MCF 10A (cell line): ENCODE results near the gene ZNF750. TPM values are rescaled to one million over a fixed set of nuclear protein-coding genes. Genes with fewer than 3 reads are reported as not detected.

Experiments
- BruUV-seq: library from RNA; stranded (reverse); fragments of 400-500 nt; replicated peaks from 2 replicates; lab custom pipeline; 2021; lab: Mats Ljungman, UMichigan
- CTCF ChIA-PET: fragments of 300-600 bp; sonication (Branson Sonifier 250); formaldehyde crosslinking; extraction: SDS; loops from one replicate; lab custom pipeline; 2021; ENCODE audit warnings: antibody characterized with exemption, inconsistent platforms; lab: Yijun Ruan, JAX
- POLR2A ChIA-PET: fragments of 300-600, 350-650 bp; sonication (Branson Sonifier 250); formaldehyde crosslinking; extraction: SDS; loops from one replicate; lab custom pipeline; 2020; ENCODE audit warnings: antibody characterized with exemption, inconsistent platforms; lab: Yijun Ruan, JAX
- DNase-seq: peaks from one replicate; pipeline ENCODE4 v3.0.0-alpha.2; 2018; ENCODE audit not compliant: unreplicated experiment
- H3K27ac Mint-ChIP-seq: one replicate; pipeline ENCODE4 v1.8.0; 2022; ENCODE audit warnings: mild to moderate bottlenecking, low read depth, mixed read lengths; ENCODE audit not compliant: unreplicated experiment
- H3K27me3 Mint-ChIP-seq: one replicate; pipeline ENCODE4 v1.8.0; 2022; ENCODE audit warnings: mixed read lengths; ENCODE audit not compliant: insufficient read depth, unreplicated experiment
- H3K36me3 Mint-ChIP-seq: one replicate; pipeline ENCODE4 v1.8.0; 2022; ENCODE audit warnings: mild to moderate bottlenecking, moderate library complexity, mixed read lengths; ENCODE audit not compliant: insufficient read depth, unreplicated experiment
- H3K4me1 Mint-ChIP-seq: one replicate; pipeline ENCODE4 v1.8.0; 2022; ENCODE audit warnings: mixed read lengths; ENCODE audit not compliant: insufficient read depth, unreplicated experiment
- H3K4me3 Mint-ChIP-seq: one replicate; pipeline ENCODE4 v1.8.0; 2022; ENCODE audit warnings: mild to moderate bottlenecking, moderate library complexity, mixed read lengths; ENCODE audit not compliant: unreplicated experiment
- H3K9me3 Mint-ChIP-seq: one replicate; pipeline ENCODE4 v1.8.0; 2022; ENCODE audit warnings: mixed read lengths; ENCODE audit not compliant: unreplicated experiment
- CTCF ChIP-seq: fragments of 200-600 bp; IDR thresholded peaks from one replicate; pipeline ENCODE4 v1.8.0; 2022; ENCODE audit warnings: antibody characterized with exemption, mild to moderate bottlenecking; ENCODE audit not compliant: unreplicated experiment
- intact Hi-C: fragments of 100-400 bp; cut with micrococcal nuclease; formaldehyde crosslinking; loops from 2 replicates; pipeline ENCODE4 v1.14.1; 2022
- total RNA-seq: library from RNA; stranded (reverse); gene quantifications from 2 replicates; pipeline ENCODE4 v1.2.3, GENCODE V29; 2022

The ZNF750 gene
- total RNA-seq, 1 experiment from 2014 or later = 0.14 TPM

- peaks cover 19% of the 10 kb centered on the region for H3K36me3 Mint-ChIP-seq
- no peak overlapping the region for H3K4me3 Mint-ChIP-seq
- TF ChIP-seq CTCF = peak; percentile 16
- peaks cover 6% of the 10 kb centered on the region for H3K4me1 Mint-ChIP-seq
- peaks cover 8% of the 10 kb centered on the region for H3K9me3 Mint-ChIP-seq
- H3K27me3 Mint-ChIP-seq = no peaks in the 10 kb centered on the region
- no TSS peak for BruUV-seq
- POLR2A ChIA-PET = interaction anchor here (1.6 kb wide), 1 partner anchor 36 kb away, joined by 3 read pairs; no protein-coding TSS in a partner anchor
- CTCF ChIA-PET = no interaction called here
- H3K27ac Mint-ChIP-seq = no peak overlapping the region
- intact Hi-C loops = no loop called here
- no peak for DNase-seq
Measured at GRCh38 chr17:82823004-82823403, 16.8 kb downstream of the ZNF750 start.

DNA sequence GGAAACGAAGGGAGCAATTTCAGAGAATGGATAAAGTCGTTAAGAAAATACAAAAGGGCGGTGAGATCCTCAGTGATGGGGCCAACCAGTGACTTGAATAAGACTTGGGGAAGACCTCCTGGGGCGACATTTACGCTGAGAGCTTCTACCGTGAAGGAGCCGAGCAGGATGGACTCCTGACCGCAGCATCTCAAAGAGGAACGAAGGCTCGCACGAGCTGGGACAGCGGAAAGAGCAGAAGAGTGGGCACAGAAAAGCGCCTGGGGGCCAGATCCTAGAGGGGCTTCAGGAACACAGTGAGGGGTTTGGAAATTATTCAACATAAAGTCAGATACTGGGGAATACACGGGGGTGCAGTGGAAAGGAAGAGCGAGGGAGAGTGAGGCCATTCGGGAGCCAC, 17.5 kb downstream of the ZNF750 start:
- H3K4me1 Mint-ChIP-seq = peaks cover 6% of the 10 kb centered on the region

DNA sequence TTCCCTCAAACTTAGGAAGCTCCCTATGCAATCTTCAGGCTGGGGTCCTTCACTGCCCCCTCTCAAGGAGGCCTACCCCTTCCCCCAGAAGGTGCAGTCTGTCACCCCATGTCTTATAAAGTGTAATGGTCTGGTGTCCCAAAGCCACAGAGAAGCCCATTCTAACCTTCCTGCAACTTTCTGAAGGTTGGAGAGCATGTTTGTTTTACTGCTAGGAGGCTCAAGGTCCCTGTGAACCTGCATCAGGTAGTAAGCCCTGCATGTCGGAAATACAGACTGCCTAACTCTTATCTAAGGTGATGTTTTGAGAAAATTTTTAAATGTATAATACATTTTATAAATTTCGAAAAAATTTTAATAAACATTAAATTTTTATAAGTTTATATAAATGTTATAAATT, 18.3 kb downstream of the ZNF750 start:
- ChIA-PET CTCF (no interaction called here), POLR2A (interaction anchor here (0.5 kb wide), 1 partner anchor 252 kb away, joined by 3 read pairs; no protein-coding TSS in a partner anchor)
- no peak for DNase-seq
- peaks cover 8% of the 10 kb centered on the region for H3K9me3 Mint-ChIP-seq
- no peak overlapping the region for H3K4me3 Mint-ChIP-seq
- H3K27me3 Mint-ChIP-seq = no peaks in the 10 kb centered on the region
- no TSS peak for BruUV-seq
- no peak for TF ChIP-seq CTCF
- intact Hi-C loops = no loop called here
- no peak overlapping the region for H3K27ac Mint-ChIP-seq
- H3K4me1 Mint-ChIP-seq = peaks cover 6% of the 10 kb centered on the region
- H3K36me3 Mint-ChIP-seq = peaks cover 29% of the 10 kb centered on the region

More for the DNA sequence above, 17.5 kb downstream of the ZNF750 start:
- Mint-ChIP-seq H3K4me3 (no peak overlapping the region), H3K9me3 (peaks cover 8% of the 10 kb centered on the region), H3K27me3 (no peaks in the 10 kb centered on the region), H3K36me3 (peaks cover 26% of the 10 kb centered on the region), H3K27ac (no peak overlapping the region)
- POLR2A ChIA-PET = no interaction called here
- intact Hi-C loops = no loop called here
- BruUV-seq = no TSS peak
- TF ChIP-seq CTCF = no peak
- CTCF ChIA-PET = no interaction called here
- no peak for DNase-seq

DNA sequence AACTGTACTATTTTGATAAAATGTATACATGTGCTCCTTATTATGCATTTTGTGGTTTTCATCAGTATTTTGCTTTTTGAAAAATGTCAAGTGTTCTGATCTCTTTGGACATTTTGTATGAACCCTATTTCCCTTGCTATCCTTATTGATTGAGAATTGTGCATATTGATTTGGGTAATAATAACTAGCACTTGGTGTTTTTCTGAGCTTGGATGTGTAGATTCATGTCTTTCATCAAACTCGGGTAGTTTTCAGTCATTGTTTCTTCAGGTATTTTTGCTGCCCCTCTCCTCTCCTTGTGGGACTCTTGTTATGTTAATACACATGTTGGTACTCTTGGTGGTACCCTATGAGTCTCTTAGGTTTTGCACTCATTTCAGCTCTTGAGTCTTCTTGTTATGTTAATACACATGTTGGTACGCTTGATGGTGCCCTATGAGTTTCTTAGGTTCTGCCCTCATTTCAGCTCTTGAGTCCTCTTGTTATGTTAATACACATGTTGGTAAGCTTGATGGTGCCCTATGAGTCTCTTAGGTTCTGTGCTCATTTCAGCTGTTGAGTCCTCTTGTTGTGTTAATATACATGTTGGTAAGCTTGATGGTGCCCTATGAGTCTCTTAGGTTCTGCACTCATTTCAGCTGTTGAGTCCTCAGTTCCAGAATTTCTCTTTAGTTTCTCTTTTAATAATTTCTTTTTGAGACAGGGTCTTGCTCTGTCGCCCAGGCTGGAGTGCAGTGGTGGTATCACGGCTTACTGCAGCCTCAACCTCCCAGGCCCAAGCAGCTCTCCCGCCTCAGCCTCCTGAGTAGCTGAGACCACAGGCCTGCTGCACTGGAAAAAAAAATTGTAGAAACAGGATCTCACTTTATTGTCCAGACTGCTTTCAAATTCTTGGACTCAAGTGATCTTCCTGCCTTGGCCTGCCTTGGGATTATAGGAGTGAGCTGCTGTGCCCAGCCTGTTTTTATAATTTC, 19.3 kb downstream of the ZNF750 start:
- no peak overlapping the region for H3K27ac Mint-ChIP-seq
- no TSS peak for BruUV-seq
- peaks cover 6% of the 10 kb centered on the region for H3K4me1 Mint-ChIP-seq
- TF ChIP-seq CTCF = no peak
- no peaks in the 10 kb centered on the region for H3K27me3 Mint-ChIP-seq
- peaks cover 8% of the 10 kb centered on the region for H3K9me3 Mint-ChIP-seq
- peaks cover 30% of the 10 kb centered on the region for H3K36me3 Mint-ChIP-seq
- ChIA-PET POLR2A (interaction anchor here (0.7 to 1.5 kb wide), 4 partner anchors 9 to 56 kb away, joined by 3 to 5 read pairs (median 4); no protein-coding TSS in a partner anchor), CTCF (interaction anchor here (0.6 to 1.2 kb wide), 4 partner anchors 16 to 322 kb away, joined by 3 to 6 read pairs (median 4); no protein-coding TSS in a partner anchor)
- DNase-seq = no peak
- intact Hi-C loops = no loop called here
- H3K4me3 Mint-ChIP-seq = no peak overlapping the region
